ENCODE measurements around the gene CD8A.

DNA sequence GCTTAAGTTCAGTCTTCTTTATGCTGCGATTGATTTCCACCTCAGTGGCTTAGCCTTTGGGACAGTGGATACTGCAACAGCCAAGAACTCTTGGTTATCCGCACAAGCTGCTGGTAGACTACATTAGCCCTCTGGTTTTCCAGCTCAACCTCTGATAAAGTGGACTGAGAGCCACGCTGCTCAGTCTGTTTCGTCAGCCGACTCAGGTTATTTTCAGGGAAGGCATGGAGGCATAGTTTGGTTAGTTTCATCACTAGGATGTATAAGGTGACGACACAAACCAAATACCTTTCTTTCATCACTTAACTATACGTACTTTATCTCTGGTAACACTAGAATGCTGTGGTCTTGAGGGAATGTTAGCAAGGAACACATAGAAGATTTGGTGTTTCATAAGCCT, 14.2 kb downstream of the CD8A start:
- no peak for TF ChIP-seq GATA2 (IDR thresholded peaks at IDR 0.05; ENCODE audit: low read depth, low read length)
- TF ChIP-seq GATA3 (IDR thresholded peaks at IDR 0.05; ENCODE audit: low read depth, low read length) = no peak
